Measurements from ENCODE around the gene PTPRG. TPM values are rescaled to one million over a fixed set of nuclear protein-coding genes. Genes with fewer than 3 reads are reported as not detected.

Gene PTPRG
- polyA plus RNA-seq, 3 donors: not detected

GRCh38 chr3:61665121-61665520, 103.8 kb downstream of the PTPRG start:
- intact Hi-C loops (cut with micrococcal nuclease): no loop called here
- H3K9me3 ChIP-seq (replicated peaks in 1 of 2; ENCODE audit: control insufficient read depth in 1 of 2, insufficient read depth in 1 of 2, low read length in 2 of 2): peaks cover 0 to 3% of the 10 kb centered on the region in 2 donors
- no peak overlapping the region for H3K4me2 ChIP-seq (replicated peaks; ENCODE audit: extremely low read depth, low read length, poor library complexity, severe bottlenecking)
- no peaks in the 10 kb centered on the region for H3K27me3 ChIP-seq (ENCODE audit: control insufficient read depth in 2 of 2, insufficient read depth in 2 of 2, low read length in 2 of 2)
- Mint-ChIP-seq H3K9me3 (peaks cover 0 to 16% (median 5%) of the 10 kb centered on the region in 7 donors), H3K27me3 (ENCODE audit: low read depth in 3 of 3) (peaks cover 0 to 2% (median 2%) of the 10 kb centered on the region in 3 donors), H3K4me3 (no peak overlapping the region), H3K4me1 (no peaks in the 10 kb centered on the region), H3K27ac (no peak overlapping the region), H3K36me3 (no peaks in the 10 kb centered on the region)
- no peaks in the 10 kb centered on the region for H4K20me1 ChIP-seq (ENCODE audit: insufficient read depth, low read length)
- H3K36me3 ChIP-seq (replicated peaks in 1 of 2; ENCODE audit: control insufficient read depth in 1 of 2, insufficient read depth in 2 of 2, low read length in 2 of 2): no peaks in the 10 kb centered on the region
- no peak overlapping the region for H3K9ac ChIP-seq (ENCODE audit: insufficient read depth, low read length, poor library complexity, severe bottlenecking)
- TF ChIP-seq CTCF (IDR thresholded peaks at IDR 0.05): no peak
- no peak for DNase-seq
- H3K4me3 ChIP-seq (replicated peaks in 1 of 3; ENCODE audit: low read depth in 2 of 3, low read length in 3 of 3): no peak overlapping the region
- no peak overlapping the region for H2AFZ ChIP-seq (ENCODE audit: insufficient read depth, low read depth, low read length, poor library complexity, severe bottlenecking)
- WGBS (ENCODE audit: insufficient coverage): 86% methylated on average over 2 of the region's 3 CpGs
- H3K27ac ChIP-seq (ENCODE audit: low read depth in 1 of 2, low read length in 2 of 2): no peak overlapping the region
- no peaks in the 10 kb centered on the region for H3K4me1 ChIP-seq (ENCODE audit: control insufficient read depth in 1 of 2, insufficient read depth in 2 of 2, low read length in 2 of 2)
- no peaks in the 10 kb centered on the region for H3K79me2 ChIP-seq (ENCODE audit: insufficient read depth, low read length)

GRCh38 chr3:61665987-61666386, 104.6 kb downstream of the PTPRG start:
- Histone ChIP-seq H3K9me3 (replicated peaks in 1 of 2; ENCODE audit: control insufficient read depth in 1 of 2, insufficient read depth in 1 of 2, low read length in 2 of 2) (peaks cover 4 to 7% of the 10 kb centered on the region in 2 donors), H3K9ac (ENCODE audit: insufficient read depth, low read length, poor library complexity, severe bottlenecking) (no peak overlapping the region), H3K79me2 (ENCODE audit: insufficient read depth, low read length) (no peaks in the 10 kb centered on the region), H3K4me2 (replicated peaks; ENCODE audit: extremely low read depth, low read length, poor library complexity, severe bottlenecking) (no peak overlapping the region), H3K4me1 (ENCODE audit: control insufficient read depth in 1 of 2, insufficient read depth in 2 of 2, low read length in 2 of 2) (no peaks in the 10 kb centered on the region), H3K4me3 (replicated peaks in 1 of 3; ENCODE audit: low read depth in 2 of 3, low read length in 3 of 3) (no peak overlapping the region), H3K36me3 (replicated peaks in 1 of 2; ENCODE audit: control insufficient read depth in 1 of 2, insufficient read depth in 2 of 2, low read length in 2 of 2) (no peaks in the 10 kb centered on the region), H3K27me3 (ENCODE audit: control insufficient read depth in 2 of 2, insufficient read depth in 2 of 2, low read length in 2 of 2) (no peaks in the 10 kb centered on the region), H4K20me1 (ENCODE audit: insufficient read depth, low read length) (no peaks in the 10 kb centered on the region), H3K27ac (ENCODE audit: low read depth in 1 of 2, low read length in 2 of 2) (no peak overlapping the region), H2AFZ (ENCODE audit: insufficient read depth, low read depth, low read length, poor library complexity, severe bottlenecking) (no peak overlapping the region)
- Mint-ChIP-seq H3K27ac (no peak overlapping the region), H3K27me3 (ENCODE audit: low read depth in 3 of 3) (peaks cover 0 to 2% (median under 1%) of the 10 kb centered on the region in 3 donors), H3K4me3 (no peak overlapping the region), H3K4me1 (no peaks in the 10 kb centered on the region), H3K9me3 (peaks cover 0 to 20% (median 6%) of the 10 kb centered on the region in 7 donors), H3K36me3 (no peaks in the 10 kb centered on the region)
- intact Hi-C loops (cut with micrococcal nuclease): no loop called here
- WGBS (ENCODE audit: insufficient coverage): 91% methylated on average over 4 of the region's 5 CpGs
- TF ChIP-seq CTCF (IDR thresholded peaks at IDR 0.05): no peak
- no peak for DNase-seq
